ENCODE measurements around the gene CSF3R. TPM values are rescaled to one million over a fixed set of nuclear protein-coding genes. Genes with fewer than 3 reads are reported as not detected.

CSF3R gene
- total and polyA plus RNA-seq, 9 of the 15 experiments (the other 6 are each of a cell fraction or from before 2014, with no cell fraction given), result 0.21 to 0.86 (median 0.40) TPM; not detected in 1

GRCh38 chr1:36475910-36476604, 6.7 kb downstream of the CSF3R start:
- BruUV-seq (replicated peaks), result no TSS peak
- Histone ChIP-seq H3K9me3 (replicated peaks; ENCODE audit: control insufficient read depth, insufficient read depth, low read depth, low read length) (no peaks in the 10 kb centered on the region), H3K9ac (ENCODE audit: insufficient read depth in 1 of 2, low read depth in 2 of 2, low read length in 2 of 2) (no peak overlapping the region), H3K9me1 (ENCODE audit: control insufficient read depth, insufficient read depth, low read length) (no peaks in the 10 kb centered on the region), H3K4me3 (no peak overlapping the region), H3K27me3 (ENCODE audit: control insufficient read depth in 2 of 2, insufficient read depth in 2 of 2, low read length in 2 of 2) (no peaks in the 10 kb centered on the region), H3K36me3 (ENCODE audit: control insufficient read depth, insufficient read depth, low read length) (no peaks in the 10 kb centered on the region), H4K20me1 (replicated peaks; ENCODE audit: control insufficient read depth, insufficient read depth, low read length) (no peaks in the 10 kb centered on the region), H3K79me2 (ENCODE audit: control insufficient read depth, insufficient read depth, low read length) (no peaks in the 10 kb centered on the region), H2AFZ (ENCODE audit: low read depth, low read length) (no peak overlapping the region), H3K27ac (ENCODE audit: extremely low read depth, low read depth, low read length) (no peak overlapping the region), H3K4me1 (replicated peaks in 1 of 2; ENCODE audit: control insufficient read depth in 2 of 2, insufficient read depth in 2 of 2, low read length in 2 of 2) (peaks cover 12 to 25% of the 10 kb centered on the region in 2 experiments), H3K4me2 (ENCODE audit: insufficient read depth, low read length) (no peak overlapping the region)
- WGBS (ENCODE audit: insufficient coverage, low coverage, missing lambda C conversion rate), result 45% methylated on average over 7 of the region's 7 CpGs
- intact Hi-C loops (cut with micrococcal nuclease), result no loop called here
- ATAC-seq (no peak), DNase-seq (ENCODE audit: extremely low read depth in 1 of 4, low spot score in 3 of 4) (no peak), FAIRE-seq (no peak)
- ChIA-PET CTCF (ENCODE audit: low intra/inter-chr PET ratio) (interaction anchor here (1.5 kb wide), 1 partner anchor 30 kb away, joined by 4 read pairs; no protein-coding TSS in a partner anchor), POLR2A (interaction anchor here (2.8 kb wide), 1 partner anchor 12 kb away, joined by 10 read pairs; the partner anchor contains the start of gene MRPS15)
- in situ Hi-C loops (cut with MboI), result no loop called here
- TF ChIP-seq HDAC2 (IDR thresholded peaks at IDR 0.05), result peak; percentile 74; the same call in 1 of the 2 replicates
- peak; percentile 50 for TF ChIP-seq CEBPB (tag; IDR thresholded peaks at IDR 0.05)
- TF ChIP-seq RREB1 (CRISPR knock-in tag; IDR thresholded peaks at IDR 0.05), result no peak
- TF ChIP-seq CBX1 (IDR thresholded peaks at IDR 0.05; ENCODE audit: low read depth), result peak; percentile 80; the same call in 1 of the 2 replicates
- TF ChIP-seq RBM25 (IDR thresholded peaks at IDR 0.05; ENCODE audit: low read depth, low read length, severe bottlenecking), result peak; percentile 96
- TF ChIP-seq, protein P1, sequence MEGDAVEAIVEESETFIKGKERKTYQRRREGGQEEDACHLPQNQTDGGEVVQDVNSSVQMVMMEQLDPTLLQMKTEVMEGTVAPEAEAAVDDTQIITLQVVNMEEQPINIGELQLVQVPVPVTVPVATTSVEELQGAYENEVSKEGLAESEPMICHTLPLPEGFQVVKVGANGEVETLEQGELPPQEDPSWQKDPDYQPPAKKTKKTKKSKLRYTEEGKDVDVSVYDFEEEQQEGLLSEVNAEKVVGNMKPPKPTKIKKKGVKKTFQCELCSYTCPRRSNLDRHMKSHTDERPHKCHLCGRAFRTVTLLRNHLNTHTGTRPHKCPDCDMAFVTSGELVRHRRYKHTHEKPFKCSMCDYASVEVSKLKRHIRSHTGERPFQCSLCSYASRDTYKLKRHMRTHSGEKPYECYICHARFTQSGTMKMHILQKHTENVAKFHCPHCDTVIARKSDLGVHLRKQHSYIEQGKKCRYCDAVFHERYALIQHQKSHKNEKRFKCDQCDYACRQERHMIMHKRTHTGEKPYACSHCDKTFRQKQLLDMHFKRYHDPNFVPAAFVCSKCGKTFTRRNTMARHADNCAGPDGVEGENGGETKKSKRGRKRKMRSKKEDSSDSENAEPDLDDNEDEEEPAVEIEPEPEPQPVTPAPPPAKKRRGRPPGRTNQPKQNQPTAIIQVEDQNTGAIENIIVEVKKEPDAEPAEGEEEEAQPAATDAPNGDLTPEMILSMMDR (IDR thresholded peaks at IDR 0.05 in 2 of 3, conservative IDR thresholded peaks at IDR 0.05 in 1 of 3; ENCODE audit: insufficient read depth in 2 of 3, low read depth in 1 of 3, low read length in 3 of 3), result peak in 1 of 3 experiments; percentile 31; a peak in 2 of 6 replicates
- TF ChIP-seq ZNF639 (CRISPR knock-in tag; conservative IDR thresholded peaks at IDR 0.05 in 1 of 2, IDR thresholded peaks at IDR 0.05 in 1 of 2), result no peak
- TF ChIP-seq BCOR (IDR thresholded peaks at IDR 0.05), result peak; percentile 95
- TF ChIP-seq GABPB1 (CRISPR knock-in tag; IDR thresholded peaks at IDR 0.05), result 0 out of 2 replicates have a peak, but pooled peaks have one; percentile 22
- TF ChIP-seq RCOR1 (IDR thresholded peaks at IDR 0.05; ENCODE audit: borderline replicate concordance in 1 of 2, low read depth in 2 of 2, low read length in 2 of 2), result peak in 1 of 2 experiments; percentile 49; a peak in 3 of 4 replicates
- no peak for TF ChIP-seq ZNF384 (IDR thresholded peaks at IDR 0.05; ENCODE audit: low read depth, low read length)
- TF ChIP-seq NFIC (IDR thresholded peaks at IDR 0.05), result no peak

Measured in K562 (cell line).